Neuronal stem cell (in vitro differentiated cells): ENCODE results near the gene PTPRJ.

ENCODE experiments used
- DNase-seq: peaks from one replicate; pipeline ENCODE4 v3.0.0-alpha.2; 2013; ENCODE audit warnings: low spot score
- H2AFZ ChIP-seq: one replicate; pipeline ENCODE4 v1.6.1; 2013; ENCODE audit warnings: mild to moderate bottlenecking, low read length, inconsistent platforms
- H2AK5ac ChIP-seq: 2 replicates; pipeline ENCODE4 v1.6.1; 2013; ENCODE audit warnings: low read depth, mild to moderate bottlenecking, inconsistent platforms, low read length, moderate library complexity, mixed read lengths
- H2BK120ac ChIP-seq: 2 replicates; pipeline ENCODE4 v1.6.1; 2013; ENCODE audit warnings: low read depth, mild to moderate bottlenecking, inconsistent platforms, low read length, moderate library complexity, mixed read lengths
- H2BK12ac ChIP-seq: one replicate; pipeline ENCODE4 v1.6.1; 2013; ENCODE audit warnings: low read length, inconsistent platforms
- H2BK15ac ChIP-seq: 2 replicates; pipeline ENCODE4 v1.6.1; 2013; ENCODE audit warnings: mild to moderate bottlenecking, low read length, inconsistent platforms, mixed read lengths
- H2BK5ac ChIP-seq: one replicate; pipeline ENCODE4 v1.6.1; 2013; ENCODE audit warnings: inconsistent platforms, mild to moderate bottlenecking, low read length, moderate library complexity
- H3K14ac ChIP-seq: one replicate; pipeline ENCODE4 v1.6.1; 2013; ENCODE audit warnings: low read length, inconsistent platforms
- H3K18ac ChIP-seq: 2 replicates; pipeline ENCODE4 v1.6.1; 2013; ENCODE audit warnings: low read length, inconsistent platforms
- H3K23ac ChIP-seq: 2 replicates; pipeline ENCODE4 v1.6.1; 2013; ENCODE audit warnings: low read depth, mild to moderate bottlenecking, mixed read lengths, low read length, inconsistent platforms; ENCODE audit not compliant: poor library complexity
- H3K27ac ChIP-seq: replicated peaks from 3 replicates; pipeline ENCODE4 v1.5.1; 2013; ENCODE audit warnings: low read length, inconsistent platforms
- H3K27me3 ChIP-seq, 3 experiments: 2 replicates each; pipeline ENCODE4 v1.6.1; 2013; ENCODE audit warnings: low read length in 3 of 3, mild to moderate bottlenecking in 2 of 3, inconsistent platforms in 1 of 3, low read depth in 1 of 3, mixed read lengths in 1 of 3, moderate library complexity in 1 of 3; ENCODE audit not compliant: control insufficient read depth in 3 of 3, insufficient read depth in 3 of 3
- H3K36me3 ChIP-seq, 2 donors: replicated peaks in 1 of 2; 2 replicates each; pipeline ENCODE4 v1.6.1; 2013; ENCODE audit warnings: low read length in 2 of 2; ENCODE audit not compliant: control insufficient read depth in 2 of 2, insufficient read depth in 2 of 2
- H3K4ac ChIP-seq: 2 replicates; pipeline ENCODE4 v1.6.1; 2013; ENCODE audit warnings: inconsistent platforms, mild to moderate bottlenecking, low read length, moderate library complexity
- H3K4me1 ChIP-seq, 2 donors: 1 replicate in 1 of 2; 2 replicates in 1 of 2; pipeline ENCODE4 v1.6.1; 2013; ENCODE audit warnings: low read length in 2 of 2, low read depth in 1 of 2; ENCODE audit not compliant: control insufficient read depth in 2 of 2, insufficient read depth in 1 of 2
- H3K4me2 ChIP-seq: one replicate; pipeline ENCODE4 v1.6.1; 2013; ENCODE audit warnings: mild to moderate bottlenecking, low read length, inconsistent platforms; ENCODE audit not compliant: insufficient read depth, poor library complexity, severe bottlenecking
- H3K4me3 ChIP-seq, 2 donors: 2 replicates each; pipeline ENCODE4 v1.5.1; 2013; ENCODE audit warnings: low read length in 2 of 2, mild to moderate bottlenecking in 2 of 2, inconsistent platforms in 1 of 2, moderate library complexity in 1 of 2
- H3K79me1 ChIP-seq: one replicate; pipeline ENCODE4 v1.6.1; 2013; ENCODE audit warnings: low read depth, mild to moderate bottlenecking, inconsistent platforms, low read length, moderate library complexity
- H3K9ac ChIP-seq: one replicate; pipeline ENCODE4 v1.6.1; 2013; ENCODE audit warnings: mild to moderate bottlenecking, low read depth, low read length, inconsistent platforms; ENCODE audit not compliant: poor library complexity
- H3K9me3 ChIP-seq, 2 donors: replicated peaks in 1 of 2; 2 replicates each; pipeline versions ENCODE3 to v1.6.1; 2013; ENCODE audit warnings: low read length in 2 of 2, mild to moderate bottlenecking in 2 of 2, inconsistent platforms in 1 of 2, low read depth in 1 of 2, mixed read lengths in 1 of 2, moderate library complexity in 1 of 2; ENCODE audit not compliant: control insufficient read depth in 2 of 2, insufficient read depth in 1 of 2
- H4K8ac ChIP-seq: one replicate; pipeline ENCODE4 v1.6.1; 2013; ENCODE audit warnings: low read depth, mild to moderate bottlenecking, inconsistent platforms, low read length, moderate library complexity
- H4K91ac ChIP-seq: one replicate; pipeline ENCODE4 v1.6.1; 2013; ENCODE audit warnings: low read length, low read depth, mild to moderate bottlenecking, inconsistent platforms; ENCODE audit not compliant: poor library complexity
- WGBS, 2 donors: extraction: QIAGEN DNeasy Blood & Tissue Kit; methylation state at CpG; one replicate each; pipeline ENCODE4 v1.1.7; 2013; ENCODE audit warnings: missing lambda C conversion rate in 2 of 2, mixed read lengths in 1 of 2; ENCODE audit not compliant: insufficient read length in 2 of 2, insufficient replicate concordance in 1 of 2; ENCODE audit errors: extremely low coverage in 2 of 2; 5-methylcytosine and 5-hydroxymethylcytosine counted together

PTPRJ gene

DNA sequence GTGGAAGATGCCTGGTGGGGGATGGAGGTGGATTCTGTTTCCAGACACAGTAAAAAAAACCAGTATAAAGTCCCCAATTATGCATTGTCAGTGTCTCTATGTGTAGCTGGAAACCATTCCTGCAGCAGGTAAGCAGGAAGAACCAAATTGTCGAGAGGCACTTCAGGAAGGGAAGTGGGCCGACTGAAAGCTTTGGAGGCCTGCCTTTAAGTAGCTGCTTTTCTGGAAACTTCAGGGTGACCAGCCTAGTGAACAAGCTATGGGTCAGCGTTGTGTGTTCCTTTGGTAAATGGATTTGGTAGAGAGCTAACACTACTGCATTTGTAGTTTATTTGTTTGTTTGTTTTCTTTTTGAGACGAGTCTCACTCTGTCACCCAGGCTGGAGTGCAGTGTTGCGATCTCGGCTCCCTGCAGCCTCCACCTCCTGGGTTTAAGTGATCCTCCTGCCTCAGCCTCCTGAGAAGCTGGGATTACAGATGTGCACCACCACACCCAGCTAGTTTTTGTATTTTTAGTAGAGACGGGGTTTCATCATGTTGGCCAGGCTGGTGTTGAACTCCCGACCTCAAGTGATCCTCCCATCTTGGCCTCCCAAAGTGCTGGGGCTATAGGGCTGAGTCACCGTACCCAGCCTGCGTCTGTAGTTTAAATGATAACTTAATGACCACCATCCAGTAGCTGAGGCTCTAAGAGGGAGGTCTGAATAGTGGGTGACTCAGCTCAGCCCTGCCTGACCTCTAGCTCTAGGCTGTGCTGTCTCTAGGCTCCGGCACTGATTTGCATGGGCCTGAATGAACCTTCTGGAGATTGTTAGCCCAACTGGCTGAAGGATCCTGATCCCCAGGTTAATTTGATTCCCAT lies 12.8 kb downstream of the PTPRJ start:
- H3K79me1 ChIP-seq = peaks cover 4% of the 10 kb centered on the region
- no peak overlapping the region for H3K4me3 ChIP-seq
- no peak overlapping the region for H4K91ac ChIP-seq
- no peak overlapping the region for H3K23ac ChIP-seq
- H2BK120ac ChIP-seq = no peak overlapping the region
- no peak for DNase-seq
- no peak overlapping the region for H3K9ac ChIP-seq
- H3K4me2 ChIP-seq = no peak overlapping the region
- H2AFZ ChIP-seq = no peak overlapping the region
- no CpG with 5 or more reads among the region's 11 CpGs for WGBS, 2 donors
- no peak overlapping the region for H2AK5ac ChIP-seq
- H3K4ac ChIP-seq = no peak overlapping the region
- no peaks in the 10 kb centered on the region for H3K27me3 ChIP-seq
- no peaks in the 10 kb centered on the region for H3K36me3 ChIP-seq
- no peaks in the 10 kb centered on the region for H3K9me3 ChIP-seq
- H4K8ac ChIP-seq = no peak overlapping the region
- no peak overlapping the region for H3K14ac ChIP-seq
- H2BK15ac ChIP-seq = no peak overlapping the region
- H3K18ac ChIP-seq = no peak overlapping the region
- no peak overlapping the region for H2BK12ac ChIP-seq
- H2BK5ac ChIP-seq = no peak overlapping the region
- peaks cover 5 to 8% of the 10 kb centered on the region in 2 donors for H3K4me1 ChIP-seq
- no peak overlapping the region for H3K27ac ChIP-seq

DNA sequence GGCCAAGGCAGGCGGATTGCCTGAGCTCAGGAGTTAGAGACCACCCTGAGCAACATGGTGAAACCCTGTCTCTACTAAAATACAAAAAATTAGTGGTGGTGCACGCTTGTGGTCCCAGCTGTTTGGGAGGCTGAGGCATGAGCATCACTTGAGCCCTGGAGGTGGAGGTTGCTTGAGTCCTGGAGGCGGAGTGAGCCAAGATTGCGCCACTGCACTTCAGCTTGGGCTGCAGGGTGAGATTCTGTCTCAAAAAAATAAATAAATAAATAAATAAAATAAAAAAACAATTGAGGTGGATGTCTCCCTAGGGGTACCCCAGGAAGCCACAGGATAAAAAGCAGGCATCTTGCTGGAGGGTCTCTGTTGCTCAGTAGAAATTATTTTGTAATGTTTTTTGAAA lies 14.1 kb downstream of the PTPRJ start:
- Histone ChIP-seq H3K9me3 (no peaks in the 10 kb centered on the region), H2BK12ac (no peak overlapping the region), H2BK5ac (no peak overlapping the region), H4K8ac (no peak overlapping the region), H2BK120ac (no peak overlapping the region), H3K27ac (no peak overlapping the region), H3K27me3 (no peaks in the 10 kb centered on the region), H3K14ac (no peak overlapping the region), H3K4me2 (no peak overlapping the region), H3K9ac (no peak overlapping the region), H3K23ac (no peak overlapping the region), H2AFZ (no peak overlapping the region), H3K18ac (no peak overlapping the region), H3K4ac (no peak overlapping the region), H3K4me3 (no peak overlapping the region), H4K91ac (no peak overlapping the region), H3K36me3 (no peaks in the 10 kb centered on the region), H3K79me1 (peaks cover 4% of the 10 kb centered on the region), H3K4me1 (peaks cover 8 to 10% of the 10 kb centered on the region in 2 donors), H2BK15ac (no peak overlapping the region), H2AK5ac (no peak overlapping the region)
- DNase-seq = no peak
- WGBS, 2 donors = no CpG with 5 or more reads among the region's 4 CpGs

DNA sequence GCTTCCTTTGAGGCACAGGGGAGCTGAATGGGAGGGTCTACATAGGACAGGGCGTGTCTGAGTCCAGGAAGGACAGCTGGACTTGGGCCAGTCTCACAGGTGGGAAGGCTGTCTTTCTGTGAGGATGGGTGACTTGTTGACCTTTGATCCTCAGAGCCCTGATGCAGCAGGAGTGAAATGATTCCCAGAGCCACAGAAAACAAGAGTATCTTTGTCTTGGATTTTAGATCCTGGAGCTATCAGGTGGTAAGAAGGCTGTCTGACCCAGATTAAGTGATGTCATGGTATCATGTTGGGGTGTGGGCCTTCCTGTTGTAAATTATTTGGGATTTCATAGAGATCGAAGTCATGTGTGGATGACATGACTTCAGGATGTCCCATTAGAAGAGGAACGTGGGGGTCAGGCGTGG lies 15.0 kb downstream of the PTPRJ start:
- H3K4me2 ChIP-seq = no peak overlapping the region
- no peaks in the 10 kb centered on the region for H3K27me3 ChIP-seq
- no peak overlapping the region for H3K4ac ChIP-seq
- no peak overlapping the region for H2BK15ac ChIP-seq
- no peak overlapping the region for H4K91ac ChIP-seq
- no peak for DNase-seq
- no CpG with 5 or more reads among the region's 4 CpGs for WGBS, 2 donors
- H2BK5ac ChIP-seq = no peak overlapping the region
- H2AK5ac ChIP-seq = no peak overlapping the region
- no peak overlapping the region for H3K23ac ChIP-seq
- no peaks in the 10 kb centered on the region for H3K9me3 ChIP-seq
- no peak overlapping the region for H4K8ac ChIP-seq
- H2BK120ac ChIP-seq = no peak overlapping the region
- no peak overlapping the region for H2BK12ac ChIP-seq
- no peak overlapping the region for H3K4me3 ChIP-seq
- H3K4me1 ChIP-seq = peaks cover 8 to 9% of the 10 kb centered on the region in 2 donors
- H2AFZ ChIP-seq = no peak overlapping the region
- no peak overlapping the region for H3K14ac ChIP-seq
- H3K27ac ChIP-seq = no peak overlapping the region
- no peaks in the 10 kb centered on the region for H3K36me3 ChIP-seq
- no peak overlapping the region for H3K9ac ChIP-seq
- peaks cover 4% of the 10 kb centered on the region for H3K79me1 ChIP-seq
- no peak overlapping the region for H3K18ac ChIP-seq

DNA sequence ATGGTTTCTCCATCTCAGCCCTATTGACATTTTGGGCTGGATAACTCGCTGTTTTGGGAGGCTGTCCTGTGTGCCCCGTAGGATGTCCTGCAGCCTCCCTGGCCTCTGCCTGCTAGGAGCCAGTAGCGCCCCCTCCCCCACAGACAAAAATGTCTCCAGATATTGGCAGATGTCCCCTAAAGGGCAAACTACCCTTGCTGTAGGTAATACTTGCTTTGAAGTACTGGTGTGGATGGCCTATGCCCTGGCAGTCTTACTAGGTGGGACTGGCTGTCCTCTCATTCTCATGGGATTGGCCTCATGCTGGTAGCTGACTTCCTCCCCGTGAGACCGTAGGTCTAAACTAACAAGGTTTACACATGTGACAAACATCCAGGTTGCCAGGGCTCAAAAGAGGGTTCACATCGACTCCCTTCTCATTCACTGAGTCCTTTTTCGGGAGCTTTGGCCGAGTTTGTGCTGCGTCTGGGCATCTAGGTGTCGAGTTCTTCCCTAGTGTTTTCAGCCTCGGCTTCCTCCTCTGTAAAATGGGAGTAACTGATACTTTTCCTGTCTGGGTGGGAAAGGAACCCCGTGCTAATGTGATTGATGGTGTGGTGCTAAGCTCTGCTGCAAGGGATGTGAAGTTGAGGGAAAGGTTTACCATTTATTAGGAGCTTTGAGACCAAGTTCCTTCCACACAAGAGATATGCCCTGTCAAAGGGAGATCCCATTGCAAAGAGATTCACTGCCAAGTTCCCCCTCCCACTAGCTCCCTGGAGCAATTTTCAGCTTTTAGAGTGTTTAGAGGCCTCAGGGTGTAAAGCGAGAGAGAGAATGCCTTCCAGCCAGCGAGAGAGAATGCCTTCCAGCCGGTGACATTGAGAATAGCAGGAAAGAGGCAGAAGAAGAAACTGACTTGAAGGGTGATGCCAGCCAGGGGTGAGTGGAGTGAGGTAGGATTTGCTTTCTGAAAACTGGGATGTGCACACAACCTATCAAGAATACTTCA lies 17.0 kb downstream of the PTPRJ start:
- no CpG with 5 or more reads among the region's 15 CpGs for WGBS, 2 donors

More for the DNA sequence above, 17.0 kb downstream of the PTPRJ start:
- no peak overlapping the region for H3K4me3 ChIP-seq
- H3K23ac ChIP-seq = no peak overlapping the region
- H3K79me1 ChIP-seq = peaks cover 4% of the 10 kb centered on the region
- H2AK5ac ChIP-seq = no peak overlapping the region
- no peak overlapping the region for H2BK15ac ChIP-seq
- H3K9me3 ChIP-seq = no peaks in the 10 kb centered on the region
- no peak for DNase-seq
- H4K91ac ChIP-seq = no peak overlapping the region
- no peak overlapping the region for H3K4ac ChIP-seq
- no peak overlapping the region for H2BK12ac ChIP-seq
- no peak overlapping the region for H4K8ac ChIP-seq
- H3K9ac ChIP-seq = no peak overlapping the region
- peaks cover 5 to 6% of the 10 kb centered on the region in 2 donors for H3K4me1 ChIP-seq
- H2BK5ac ChIP-seq = no peak overlapping the region
- no peak overlapping the region for H3K4me2 ChIP-seq
- no peaks in the 10 kb centered on the region for H3K36me3 ChIP-seq
- H3K27ac ChIP-seq = no peak overlapping the region
- H3K27me3 ChIP-seq = no peaks in the 10 kb centered on the region
- H2AFZ ChIP-seq = no peak overlapping the region
- no peak overlapping the region for H3K18ac ChIP-seq
- no peak overlapping the region for H3K14ac ChIP-seq
- no peak overlapping the region for H2BK120ac ChIP-seq
